ENCODE measurements around the gene CACNA2D2. TPM values are rescaled to one million over a fixed set of nuclear protein-coding genes. Genes with fewer than 3 reads are reported as not detected.

Gene CACNA2D2
- total and polyA plus RNA-seq, 2 of the 8 experiments (the other 6 are each of a cell fraction or from before 2014, with no cell fraction given) = 14.1 to 25.0 TPM

DNA sequence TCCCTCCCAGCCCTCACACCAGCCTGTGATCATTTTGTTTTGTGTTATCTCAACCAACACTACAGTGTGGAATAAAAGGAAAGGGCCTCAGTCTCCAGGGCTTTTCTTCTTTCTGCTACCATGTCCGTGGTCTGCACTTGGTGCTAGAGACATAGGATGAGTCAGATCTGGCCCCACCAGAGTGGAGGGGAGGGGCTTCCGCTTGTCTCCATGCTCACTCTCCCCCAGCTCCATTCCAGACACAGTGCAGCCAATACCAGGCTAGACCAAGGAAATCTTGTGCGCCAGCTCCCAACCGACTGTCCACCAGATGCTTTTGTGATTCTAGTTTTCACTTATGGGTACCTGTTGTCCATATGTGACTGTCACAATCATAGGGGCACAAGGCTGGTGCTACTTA is 92.2 kb downstream of the CACNA2D2 start (continued):
- TF ChIP-seq, protein P1, sequence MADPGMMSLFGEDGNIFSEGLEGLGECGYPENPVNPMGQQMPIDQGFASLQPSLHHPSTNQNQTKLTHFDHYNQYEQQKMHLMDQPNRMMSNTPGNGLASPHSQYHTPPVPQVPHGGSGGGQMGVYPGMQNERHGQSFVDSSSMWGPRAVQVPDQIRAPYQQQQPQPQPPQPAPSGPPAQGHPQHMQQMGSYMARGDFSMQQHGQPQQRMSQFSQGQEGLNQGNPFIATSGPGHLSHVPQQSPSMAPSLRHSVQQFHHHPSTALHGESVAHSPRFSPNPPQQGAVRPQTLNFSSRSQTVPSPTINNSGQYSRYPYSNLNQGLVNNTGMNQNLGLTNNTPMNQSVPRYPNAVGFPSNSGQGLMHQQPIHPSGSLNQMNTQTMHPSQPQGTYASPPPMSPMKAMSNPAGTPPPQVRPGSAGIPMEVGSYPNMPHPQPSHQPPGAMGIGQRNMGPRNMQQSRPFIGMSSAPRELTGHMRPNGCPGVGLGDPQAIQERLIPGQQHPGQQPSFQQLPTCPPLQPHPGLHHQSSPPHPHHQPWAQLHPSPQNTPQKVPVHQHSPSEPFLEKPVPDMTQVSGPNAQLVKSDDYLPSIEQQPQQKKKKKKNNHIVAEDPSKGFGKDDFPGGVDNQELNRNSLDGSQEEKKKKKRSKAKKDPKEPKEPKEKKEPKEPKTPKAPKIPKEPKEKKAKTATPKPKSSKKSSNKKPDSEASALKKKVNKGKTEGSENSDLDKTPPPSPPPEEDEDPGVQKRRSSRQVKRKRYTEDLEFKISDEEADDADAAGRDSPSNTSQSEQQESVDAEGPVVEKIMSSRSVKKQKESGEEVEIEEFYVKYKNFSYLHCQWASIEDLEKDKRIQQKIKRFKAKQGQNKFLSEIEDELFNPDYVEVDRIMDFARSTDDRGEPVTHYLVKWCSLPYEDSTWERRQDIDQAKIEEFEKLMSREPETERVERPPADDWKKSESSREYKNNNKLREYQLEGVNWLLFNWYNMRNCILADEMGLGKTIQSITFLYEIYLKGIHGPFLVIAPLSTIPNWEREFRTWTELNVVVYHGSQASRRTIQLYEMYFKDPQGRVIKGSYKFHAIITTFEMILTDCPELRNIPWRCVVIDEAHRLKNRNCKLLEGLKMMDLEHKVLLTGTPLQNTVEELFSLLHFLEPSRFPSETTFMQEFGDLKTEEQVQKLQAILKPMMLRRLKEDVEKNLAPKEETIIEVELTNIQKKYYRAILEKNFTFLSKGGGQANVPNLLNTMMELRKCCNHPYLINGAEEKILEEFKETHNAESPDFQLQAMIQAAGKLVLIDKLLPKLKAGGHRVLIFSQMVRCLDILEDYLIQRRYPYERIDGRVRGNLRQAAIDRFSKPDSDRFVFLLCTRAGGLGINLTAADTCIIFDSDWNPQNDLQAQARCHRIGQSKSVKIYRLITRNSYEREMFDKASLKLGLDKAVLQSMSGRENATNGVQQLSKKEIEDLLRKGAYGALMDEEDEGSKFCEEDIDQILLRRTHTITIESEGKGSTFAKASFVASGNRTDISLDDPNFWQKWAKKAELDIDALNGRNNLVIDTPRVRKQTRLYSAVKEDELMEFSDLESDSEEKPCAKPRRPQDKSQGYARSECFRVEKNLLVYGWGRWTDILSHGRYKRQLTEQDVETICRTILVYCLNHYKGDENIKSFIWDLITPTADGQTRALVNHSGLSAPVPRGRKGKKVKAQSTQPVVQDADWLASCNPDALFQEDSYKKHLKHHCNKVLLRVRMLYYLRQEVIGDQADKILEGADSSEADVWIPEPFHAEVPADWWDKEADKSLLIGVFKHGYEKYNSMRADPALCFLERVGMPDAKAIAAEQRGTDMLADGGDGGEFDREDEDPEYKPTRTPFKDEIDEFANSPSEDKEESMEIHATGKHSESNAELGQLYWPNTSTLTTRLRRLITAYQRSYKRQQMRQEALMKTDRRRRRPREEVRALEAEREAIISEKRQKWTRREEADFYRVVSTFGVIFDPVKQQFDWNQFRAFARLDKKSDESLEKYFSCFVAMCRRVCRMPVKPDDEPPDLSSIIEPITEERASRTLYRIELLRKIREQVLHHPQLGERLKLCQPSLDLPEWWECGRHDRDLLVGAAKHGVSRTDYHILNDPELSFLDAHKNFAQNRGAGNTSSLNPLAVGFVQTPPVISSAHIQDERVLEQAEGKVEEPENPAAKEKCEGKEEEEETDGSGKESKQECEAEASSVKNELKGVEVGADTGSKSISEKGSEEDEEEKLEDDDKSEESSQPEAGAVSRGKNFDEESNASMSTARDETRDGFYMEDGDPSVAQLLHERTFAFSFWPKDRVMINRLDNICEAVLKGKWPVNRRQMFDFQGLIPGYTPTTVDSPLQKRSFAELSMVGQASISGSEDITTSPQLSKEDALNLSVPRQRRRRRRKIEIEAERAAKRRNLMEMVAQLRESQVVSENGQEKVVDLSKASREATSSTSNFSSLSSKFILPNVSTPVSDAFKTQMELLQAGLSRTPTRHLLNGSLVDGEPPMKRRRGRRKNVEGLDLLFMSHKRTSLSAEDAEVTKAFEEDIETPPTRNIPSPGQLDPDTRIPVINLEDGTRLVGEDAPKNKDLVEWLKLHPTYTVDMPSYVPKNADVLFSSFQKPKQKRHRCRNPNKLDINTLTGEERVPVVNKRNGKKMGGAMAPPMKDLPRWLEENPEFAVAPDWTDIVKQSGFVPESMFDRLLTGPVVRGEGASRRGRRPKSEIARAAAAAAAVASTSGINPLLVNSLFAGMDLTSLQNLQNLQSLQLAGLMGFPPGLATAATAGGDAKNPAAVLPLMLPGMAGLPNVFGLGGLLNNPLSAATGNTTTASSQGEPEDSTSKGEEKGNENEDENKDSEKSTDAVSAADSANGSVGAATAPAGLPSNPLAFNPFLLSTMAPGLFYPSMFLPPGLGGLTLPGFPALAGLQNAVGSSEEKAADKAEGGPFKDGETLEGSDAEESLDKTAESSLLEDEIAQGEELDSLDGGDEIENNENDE (IDR thresholded peaks at IDR 0.05; ENCODE audit: insufficient replicate concordance, low read length) = no peak
- no peak for TF ChIP-seq TAF7 (optimal IDR thresholded peaks at IDR 0.05; ENCODE audit: borderline replicate concordance, low read depth, low read length)
- TF ChIP-seq GABPA (IDR thresholded peaks at IDR 0.05; ENCODE audit: borderline replicate concordance, insufficient read depth, low read length) = no peak
- TF ChIP-seq, protein P2, sequence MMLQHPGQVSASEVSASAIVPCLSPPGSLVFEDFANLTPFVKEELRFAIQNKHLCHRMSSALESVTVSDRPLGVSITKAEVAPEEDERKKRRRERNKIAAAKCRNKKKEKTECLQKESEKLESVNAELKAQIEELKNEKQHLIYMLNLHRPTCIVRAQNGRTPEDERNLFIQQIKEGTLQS (IDR thresholded peaks at IDR 0.05; ENCODE audit: insufficient read depth, low read depth, low read length) = no peak
- TF ChIP-seq, protein P3, sequence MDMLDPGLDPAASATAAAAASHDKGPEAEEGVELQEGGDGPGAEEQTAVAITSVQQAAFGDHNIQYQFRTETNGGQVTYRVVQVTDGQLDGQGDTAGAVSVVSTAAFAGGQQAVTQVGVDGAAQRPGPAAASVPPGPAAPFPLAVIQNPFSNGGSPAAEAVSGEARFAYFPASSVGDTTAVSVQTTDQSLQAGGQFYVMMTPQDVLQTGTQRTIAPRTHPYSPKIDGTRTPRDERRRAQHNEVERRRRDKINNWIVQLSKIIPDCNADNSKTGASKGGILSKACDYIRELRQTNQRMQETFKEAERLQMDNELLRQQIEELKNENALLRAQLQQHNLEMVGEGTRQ (IDR thresholded peaks at IDR 0.05; ENCODE audit: low read length) = no peak
- TF ChIP-seq SUZ12 (IDR thresholded peaks at IDR 0.05; ENCODE audit: low read length) = no peak
- no peak for TF ChIP-seq TEAD4 (IDR thresholded peaks at IDR 0.05; ENCODE audit: low read depth, low read length)
- TF ChIP-seq TBP (IDR thresholded peaks at IDR 0.05; ENCODE audit: low read depth, low read length) = no peak
- no peak for TF ChIP-seq CEBPB (IDR thresholded peaks at IDR 0.05; ENCODE audit: low read depth, low read length)
- no peak for TF ChIP-seq MAFK (IDR thresholded peaks at IDR 0.05; ENCODE audit: low read depth, low read length)
- no peak for TF ChIP-seq POU5F1 (IDR thresholded peaks at IDR 0.05; ENCODE audit: low read depth, low read length)

Measured in H1 (cell line).